ENCODE measurements around the gene STEAP1B.

GRCh38 chr7:22419488-22419887 lies 80.5 kb downstream of the STEAP1B start:
- no peak for TF ChIP-seq CTCF (conservative IDR thresholded peaks at IDR 0.05; ENCODE audit: low read length)
- TF ChIP-seq EZH2phosphoT487 (IDR thresholded peaks at IDR 0.05; ENCODE audit: borderline replicate concordance) = no peak
